ENCODE measurements around the gene TRIP10. TPM values are rescaled to one million over a fixed set of nuclear protein-coding genes. Genes with fewer than 3 reads are reported as not detected.

The TRIP10 gene
- total and polyA plus RNA-seq, 2 of the 13 experiments (the other 11 are each of a cell fraction or from before 2014, with no cell fraction given) = 32.5 to 33.2 TPM

- TF ChIP-seq PPARG (CRISPR knock-in tag; conservative IDR thresholded peaks at IDR 0.05) (no peak; the same call in 1 of the 2 replicates), ZNF749 (CRISPR knock-in tag; IDR thresholded peaks at IDR 0.05; ENCODE audit: borderline replicate concordance) (0 out of 2 replicates have a peak, but pooled peaks have one; percentile 43), ZNF235 (CRISPR knock-in tag; IDR thresholded peaks at IDR 0.05; ENCODE audit: borderline replicate concordance) (peak; percentile 83; the same call in 1 of the 2 replicates), HNF4G (IDR thresholded peaks at IDR 0.05; ENCODE audit: borderline replicate concordance, low read depth, low read length) (0 out of 2 replicates have a peak, but pooled peaks have one; percentile 22), HNF4G (CRISPR knock-in tag; IDR thresholded peaks at IDR 0.05; ENCODE audit: borderline replicate concordance, low read depth) (peak; percentile 26; the same call in 1 of the 2 replicates), REPIN1 (CRISPR knock-in tag; IDR thresholded peaks at IDR 0.05; ENCODE audit: borderline replicate concordance, low read depth) (no peak), MED8 (CRISPR knock-in tag; IDR thresholded peaks at IDR 0.05; ENCODE audit: insufficient replicate concordance) (peak; percentile 43), PRDM10 (CRISPR knock-in tag; IDR thresholded peaks at IDR 0.05; ENCODE audit: low read depth) (peak; percentile 99), HNRNPLL (IDR thresholded peaks at IDR 0.05; ENCODE audit: low read depth, low read length, poor library complexity, severe bottlenecking) (peak; percentile 77), HMGXB4 (CRISPR knock-in tag; IDR thresholded peaks at IDR 0.05; ENCODE audit: borderline replicate concordance in 1 of 2, low read depth in 1 of 2) (no peak; a peak in 1 of 4 replicates), ETS1 (CRISPR knock-in tag; IDR thresholded peaks at IDR 0.05) (no peak), AGO1 (IDR thresholded peaks at IDR 0.05; ENCODE audit: low read depth, low read length, poor library complexity, severe bottlenecking) (peak; percentile 74), NCOA2 (CRISPR knock-in tag; IDR thresholded peaks at IDR 0.05) (no peak), NFIB (CRISPR knock-in tag; IDR thresholded peaks at IDR 0.05; ENCODE audit: borderline replicate concordance) (no peak), IKZF1 (IDR thresholded peaks at IDR 0.05) (no peak), HES4 (CRISPR knock-in tag; IDR thresholded peaks at IDR 0.05; ENCODE audit: borderline replicate concordance) (no peak), ZNF337 (CRISPR knock-in tag; IDR thresholded peaks at IDR 0.05; ENCODE audit: borderline replicate concordance, low read depth) (no peak), JUND (CRISPR knock-in tag; IDR thresholded peaks at IDR 0.05) (no peak), TERF1 (CRISPR knock-in tag; IDR thresholded peaks at IDR 0.05) (no peak), SRF (IDR thresholded peaks at IDR 0.05; ENCODE audit: low read depth, low read length) (0 out of 2 replicates have a peak, but pooled peaks have one; percentile 37)
Observed at GRCh38 chr19:6737284-6737872, 2.1 kb upstream of the TRIP10 start, which contains the start of gene GPR108 (continued).

All from HepG2 (cell line).